K562 (cell line): ENCODE results near the gene ZNF493. TPM values are rescaled to one million over a fixed set of nuclear protein-coding genes. Genes with fewer than 3 reads are reported as not detected.

Experiments
- ATAC-seq: fragments of 200-7000 bp; cut with Tn5 transposase; 3 replicates; pipeline ENCODE4 v1.9.1; 2020; ENCODE audit warnings: moderate library complexity
- BruUV-seq: library from RNA; stranded (reverse); fragments of 400-500 nt; replicated peaks from 2 replicates; lab custom pipeline; 2021; lab: Mats Ljungman, UMichigan
- CTCF ChIA-PET: fragments of 300-600 bp; formaldehyde crosslinking; extraction: SDS; loops from one replicate; lab custom pipeline; 2021; ENCODE audit warnings: low intra/inter-chr PET ratio; lab: Yijun Ruan, JAX
- POLR2A ChIA-PET: fragments of 300-600, 350-650 bp; sonication (Branson Sonifier 250); formaldehyde crosslinking; extraction: SDS; loops from one replicate; lab custom pipeline; 2021; ENCODE audit warnings: antibody characterized with exemption, inconsistent platforms; lab: Yijun Ruan, JAX
- DNase-seq, 4 experiments: peaks; one replicate each; pipeline versions ENCODE4 v3.0.0 to v3.0.0-alpha.2; 2011 to 2018; ENCODE audit warnings: low spot score in 3 of 4, mixed read lengths in 3 of 4; ENCODE audit errors: extremely low read depth in 1 of 4
- FAIRE-seq: peaks from 2 replicates; lab custom pipeline; 2011; peaks lifted over from hg19 to GRCh38; lab: Jason Lieb, UNC
- H2AFZ ChIP-seq: 2 replicates; pipeline ENCODE4 v1.6.0; 2011; ENCODE audit warnings: low read depth, low read length, control low read depth, inconsistent platforms
- H3K27ac ChIP-seq: fragments of 200-600 bp; 3 replicates; pipeline ENCODE4 v1.8.0; 2011; ENCODE audit warnings: low read depth, mild to moderate bottlenecking, control low read depth, inconsistent platforms, low read length, moderate library complexity, mixed read lengths; ENCODE audit errors: extremely low read depth
- H3K27me3 ChIP-seq, 2 experiments: fragments of 300-600 bp in 1 of 2; 2 replicates in 1 of 2; 3 replicates in 1 of 2; pipeline versions ENCODE4 v1.6.0 to v1.8.0; 2011; ENCODE audit warnings: inconsistent platforms in 2 of 2, low read length in 2 of 2, mild to moderate bottlenecking in 1 of 2, mixed read lengths in 1 of 2, moderate library complexity in 1 of 2; ENCODE audit not compliant: control insufficient read depth in 2 of 2, insufficient read depth in 2 of 2
- H3K36me3 ChIP-seq: fragments of 300-600 bp; 3 replicates; pipeline ENCODE4 v1.8.0; 2011; ENCODE audit warnings: mild to moderate bottlenecking, low read length, inconsistent platforms; ENCODE audit not compliant: control insufficient read depth, insufficient read depth
- H3K4me1 ChIP-seq, 2 experiments: fragments of 200-600 bp in 1 of 2; replicated peaks in 1 of 2; 2 replicates in 1 of 2; 3 replicates in 1 of 2; pipeline versions ENCODE4 v1.5.1 to v1.8.0; 2011; ENCODE audit warnings: inconsistent platforms in 2 of 2, low read length in 2 of 2, mild to moderate bottlenecking in 1 of 2, mixed read lengths in 1 of 2, moderate library complexity in 1 of 2; ENCODE audit not compliant: control insufficient read depth in 2 of 2, insufficient read depth in 2 of 2
- H3K4me2 ChIP-seq: 2 replicates; pipeline ENCODE4 v1.6.1; 2011; ENCODE audit warnings: low read length, control low read depth, inconsistent platforms, mixed read lengths; ENCODE audit not compliant: insufficient read depth
- H3K4me3 ChIP-seq: fragments of 200-600 bp; sonication (generic), shearing (Covaris generic); 2 replicates; pipeline ENCODE4 v1.5.1; 2016; ENCODE audit warnings: control low read depth, inconsistent platforms
- H3K79me2 ChIP-seq: fragments of 200-600 bp; 3 replicates; pipeline ENCODE4 v1.8.0; 2011; ENCODE audit warnings: low read length, inconsistent platforms; ENCODE audit not compliant: control insufficient read depth, insufficient read depth
- H3K9ac ChIP-seq, 2 experiments: 2 replicates each; pipeline versions ENCODE4 v1.6.0 to v1.6.1; 2011; ENCODE audit warnings: low read depth in 2 of 2, low read length in 2 of 2, control low read depth in 1 of 2, inconsistent platforms in 1 of 2, mild to moderate bottlenecking in 1 of 2, mixed read lengths in 1 of 2; ENCODE audit not compliant: insufficient read depth in 1 of 2
- H3K9me1 ChIP-seq: one replicate; pipeline ENCODE4 v1.6.0; 2011; ENCODE audit warnings: inconsistent platforms, mild to moderate bottlenecking, low read length, moderate library complexity; ENCODE audit not compliant: control insufficient read depth, insufficient read depth
- H3K9me3 ChIP-seq: replicated peaks from 2 replicates; pipeline ENCODE4 v1.5.1; 2011; ENCODE audit warnings: low read depth, low read length, inconsistent platforms; ENCODE audit not compliant: control insufficient read depth, insufficient read depth
- H4K20me1 ChIP-seq: replicated peaks from 2 replicates; pipeline ENCODE4 v1.6.1; 2011; ENCODE audit warnings: low read length, inconsistent platforms, mixed read lengths; ENCODE audit not compliant: control insufficient read depth, insufficient read depth
- NFYB ChIP-seq: IDR thresholded peaks from 2 replicates; pipeline ENCODE4 v1.6.1; 2011; ENCODE audit warnings: mild to moderate bottlenecking, moderate library complexity; ENCODE audit not compliant: insufficient read length; ENCODE audit errors: extremely low read depth
- ZNF644 ChIP-seq: fragments of 200-800 bp; sonication (Bioruptor generic); IDR thresholded peaks from 2 replicates; pipeline ENCODE4 v1.6.1; 2016; ENCODE audit warnings: low read depth, missing genetic modification characterization, missing compliant biosample characterization
- WGBS: fragments of 100-300 bp; shearing (Covaris generic); methylation state at CpG from one replicate; pipeline ENCODE4 v1.1.6; 2016; ENCODE audit warnings: low coverage, mixed read lengths; ENCODE audit not compliant: insufficient coverage; ENCODE audit errors: missing lambda C conversion rate; 5-methylcytosine and 5-hydroxymethylcytosine counted together
- in situ Hi-C: fragments of 300-500 bp; cut with MboI; formaldehyde crosslinking; loops from 4 replicates; pipeline ENCODE4 v1.15.0; 2018; ENCODE audit warnings: inconsistent platforms, mixed read lengths
- intact Hi-C: fragments of 100-400 bp; cut with micrococcal nuclease; formaldehyde crosslinking; loops from 2 replicates; pipeline ENCODE4 v1.14.2; 2022
- polyA plus RNA-seq, 8 experiments: library from polyadenylated mRNA; depleted of rRNA in 4 of 8; stranded (reverse) in 5 of 8; unstranded in 3 of 8; fragments of >200 nt; fragmentation: Nextera tagmentation in 2 of 8; fragmentation: Illumina TruSeq in 1 of 8; extraction: Ambion mirVana in 2 of 8; extraction: Trizol in 1 of 8; gene quantifications; 2 replicates each; pipeline versions ENCODE4 v1.2.1 to v1.2.3, GENCODE V29; 2011 to 2014; ENCODE audit warnings: inconsistent platforms in 1 of 8, missing spikeins in 1 of 8
- total RNA-seq, 7 experiments: library from RNA; depleted of rRNA in 6 of 7; stranded (reverse); fragments of >200 nt in 6 of 7; fragmentation: Illumina TruSeq in 2 of 7; extraction: Trizol in 2 of 7; gene quantifications; 2 replicates each; pipeline versions ENCODE4 v1.2.1 to v1.2.3, GENCODE V29; 2011 to 2021; ENCODE audit warnings: low replicate concordance in 1 of 7

Gene ZNF493
- total and polyA plus RNA-seq, 9 of the 15 experiments (the other 6 are each of a cell fraction or from before 2014, with no cell fraction given): 5.0 to 18.6 (median 12.2) TPM

- in situ Hi-C loops (no loop called here), intact Hi-C loops (no loop called here)
- TF ChIP-seq ZNF644 (tag) (no peak), NFYB (peak; percentile 20)
- ChIA-PET POLR2A (interaction anchor here (0.7 to 1.0 kb wide), 2 partner anchors 12 to 293 kb away, joined by 3 to 4 read pairs; partner anchors contain the start of gene ZNF100), CTCF (no interaction called here)
- Histone ChIP-seq H3K9me1 (no peaks in the 10 kb centered on the region), H3K36me3 (no peaks in the 10 kb centered on the region), H3K9me3 (no peaks in the 10 kb centered on the region; the same call in 1 of the 2 replicates), H3K27me3 (no peaks in the 10 kb centered on the region), H3K9ac (no peak overlapping the region), H3K27ac (no peak overlapping the region), H3K79me2 (no peaks in the 10 kb centered on the region), H3K4me3 (no peak overlapping the region), H4K20me1 (no peaks in the 10 kb centered on the region), H3K4me2 (no peak overlapping the region), H2AFZ (no peak overlapping the region), H3K4me1 (peaks cover 0 to 4% of the 10 kb centered on the region in 2 experiments; a peak in 1 of 5 replicates)
- WGBS: 85% methylated on average over 23 of the region's 37 CpGs
- BruUV-seq: no TSS peak
- FAIRE-seq: no peak
- no peak for ATAC-seq
- DNase-seq: no peak
Observed at GRCh38 chr19:21474671-21475181, 77.8 kb downstream of the ZNF493 start.

Other genes with a start within 250 kb of the ZNF493 start
- gene ZNF708, start 67.7 kb upstream of the ZNF493 start, total RNA-seq (2014; rRNA removed): 6.7 and 8.3 TPM in 2 replicates
- 11.8 and 16.0 TPM in 2 replicates for gene ZNF708, start 67.7 kb upstream of the ZNF493 start, total RNA-seq (2014; rRNA removed; fragmentation: Illumina TruSeq; extraction: Trizol)
- gene ZNF708, start 67.7 kb upstream of the ZNF493 start, total RNA-seq (2015; rRNA removed; fragmentation: Illumina TruSeq; extraction: Trizol): 11.3 and 11.9 TPM in 2 replicates
- 8.2 and 8.6 TPM in 2 replicates for gene ZNF708, start 67.7 kb upstream of the ZNF493 start, total RNA-seq (2021)
- gene ZNF708, start 67.7 kb upstream of the ZNF493 start, polyA plus RNA-seq (2011; rRNA removed): 5.6 and 8.9 TPM in 2 replicates
- gene ZNF708, start 67.7 kb upstream of the ZNF493 start, polyA plus RNA-seq (2014; fragmentation: Illumina TruSeq; extraction: Trizol): 6.8 and 8.2 TPM in 2 replicates
- gene ZNF708, start 67.7 kb upstream of the ZNF493 start, polyA plus RNA-seq (2014; fragmentation: Nextera tagmentation; extraction: Ambion mirVana): 1 to 10 TPM; 2.9 to 4.1 TPM
- 3.8 and 5.0 TPM in 2 replicates for gene ZNF708, start 67.7 kb upstream of the ZNF493 start, polyA plus RNA-seq (2014; rRNA removed)
- 6.3 and 6.5 TPM in 2 replicates for gene ZNF738, start 38.1 kb upstream of the ZNF493 start, total RNA-seq (2014; rRNA removed)
- 8.7 and 9.0 TPM in 2 replicates for gene ZNF738, start 38.1 kb upstream of the ZNF493 start, total RNA-seq (2014; rRNA removed; fragmentation: Illumina TruSeq; extraction: Trizol)
- 7.9 and 8.8 TPM in 2 replicates for gene ZNF738, start 38.1 kb upstream of the ZNF493 start, total RNA-seq (2015; rRNA removed; fragmentation: Illumina TruSeq; extraction: Trizol)
- 5.6 and 6.3 TPM in 2 replicates for gene ZNF738, start 38.1 kb upstream of the ZNF493 start, total RNA-seq (2021)
- 0.85 and 8.7 TPM in 2 replicates for gene ZNF738, start 38.1 kb upstream of the ZNF493 start, polyA plus RNA-seq (2011; rRNA removed)
- gene ZNF738, start 38.1 kb upstream of the ZNF493 start, polyA plus RNA-seq (2014; fragmentation: Illumina TruSeq; extraction: Trizol): 8.2 and 11.0 TPM in 2 replicates
- 1 to 10 TPM; 7.6 to 8.6 TPM for gene ZNF738, start 38.1 kb upstream of the ZNF493 start, polyA plus RNA-seq (2014; fragmentation: Nextera tagmentation; extraction: Ambion mirVana)
- gene ZNF738, start 38.1 kb upstream of the ZNF493 start, polyA plus RNA-seq (2014; rRNA removed): 15.0 and 19.7 TPM in 2 replicates
- 10.5 and 11.4 TPM in 2 replicates for gene ZNF429, start 108.5 kb downstream of the ZNF493 start, total RNA-seq (2014; rRNA removed)
- 15.1 and 18.1 TPM in 2 replicates for gene ZNF429, start 108.5 kb downstream of the ZNF493 start, total RNA-seq (2014; rRNA removed; fragmentation: Illumina TruSeq; extraction: Trizol)
- gene ZNF429, start 108.5 kb downstream of the ZNF493 start, total RNA-seq (2015; rRNA removed; fragmentation: Illumina TruSeq; extraction: Trizol): 16.3 and 16.6 TPM in 2 replicates
- 11.4 and 12.3 TPM in 2 replicates for gene ZNF429, start 108.5 kb downstream of the ZNF493 start, total RNA-seq (2021)
- 13.8 and 17.1 TPM in 2 replicates for gene ZNF429, start 108.5 kb downstream of the ZNF493 start, polyA plus RNA-seq (2011; rRNA removed)
- 17.1 and 18.4 TPM in 2 replicates for gene ZNF429, start 108.5 kb downstream of the ZNF493 start, polyA plus RNA-seq (2014; fragmentation: Illumina TruSeq; extraction: Trizol)
- gene ZNF429, start 108.5 kb downstream of the ZNF493 start, polyA plus RNA-seq (2014; fragmentation: Nextera tagmentation; extraction: Ambion mirVana): 10 to 100 TPM; 16.5 to 24.5 TPM
- 14.9 and 21.2 TPM in 2 replicates for gene ZNF429, start 108.5 kb downstream of the ZNF493 start, polyA plus RNA-seq (2014; rRNA removed)